GM12891 (cell line): ENCODE results near the gene ST6GAL1.
"Not testable (repeated sequence)": the region's sequence is repeated elsewhere in the genome, so short reads cannot be mapped to it uniquely, and the experiment has no call there.

Experiments used
- PAX5 ChIP-seq: IDR thresholded peaks from 2 replicates; pipeline ENCODE4 v1.6.1; 2011; ENCODE audit warnings: low read length, moderate library complexity, mild to moderate bottlenecking; ENCODE audit not compliant: insufficient read depth, severe bottlenecking
- POLR2A ChIP-seq: IDR thresholded peaks from 2 replicates; pipeline ENCODE4 v1.6.1; 2011; ENCODE audit warnings: low read depth, low read length, control low read depth
- POLR2AphosphoS5 ChIP-seq: IDR thresholded peaks from 2 replicates; pipeline ENCODE4 v1.6.1; 2011; ENCODE audit warnings: low read depth, low read length, control low read depth
- POU2F2 ChIP-seq: IDR thresholded peaks from 2 replicates; pipeline ENCODE4 v1.6.1; 2011; ENCODE audit warnings: low read depth, mild to moderate bottlenecking, control low read depth, low read length, moderate library complexity
- SPI1 ChIP-seq: IDR thresholded peaks from 2 replicates; pipeline ENCODE4 v1.6.1; 2011; ENCODE audit warnings: low read depth, low read length, control low read depth
- TAF1 ChIP-seq: IDR thresholded peaks from 2 replicates; pipeline ENCODE4 v1.6.1; 2011; ENCODE audit warnings: low read depth, low read length, control low read depth

DNA sequence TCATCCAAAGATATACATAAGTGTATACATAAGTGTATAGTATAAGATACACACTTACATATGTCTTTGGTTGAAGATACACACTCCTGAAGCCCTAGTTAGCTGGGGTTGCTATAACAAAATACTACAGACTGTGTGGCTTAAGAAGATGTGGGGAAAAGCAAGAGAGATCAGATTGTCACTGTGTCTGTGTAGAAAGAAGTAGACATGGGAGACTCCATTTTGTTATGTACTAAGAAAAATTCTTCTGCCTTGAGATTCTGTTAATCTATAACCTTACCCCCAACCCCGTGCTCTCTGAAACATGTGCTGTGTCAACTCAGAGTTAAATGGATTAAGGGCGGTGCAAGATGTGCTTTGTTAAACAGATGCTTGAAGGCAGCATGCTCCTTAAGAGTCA lies 37.3 kb upstream of the ST6GAL1 start:
- TF ChIP-seq POLR2A, SPI1, POLR2AphosphoS5, TAF1, PAX5, POU2F2: not testable (repeated sequence)
